HG02678 (cell line): ENCODE measurements around the gene ODAD3.

Experiments used
- ATAC-seq: cut with Tn5 transposase; IDR thresholded peaks from one replicate; pipeline ENCODE4 v1.9.1; 2021; ENCODE audit warnings: mild to moderate bottlenecking, moderate library complexity; ENCODE audit not compliant: unreplicated experiment

ODAD3 gene

DNA sequence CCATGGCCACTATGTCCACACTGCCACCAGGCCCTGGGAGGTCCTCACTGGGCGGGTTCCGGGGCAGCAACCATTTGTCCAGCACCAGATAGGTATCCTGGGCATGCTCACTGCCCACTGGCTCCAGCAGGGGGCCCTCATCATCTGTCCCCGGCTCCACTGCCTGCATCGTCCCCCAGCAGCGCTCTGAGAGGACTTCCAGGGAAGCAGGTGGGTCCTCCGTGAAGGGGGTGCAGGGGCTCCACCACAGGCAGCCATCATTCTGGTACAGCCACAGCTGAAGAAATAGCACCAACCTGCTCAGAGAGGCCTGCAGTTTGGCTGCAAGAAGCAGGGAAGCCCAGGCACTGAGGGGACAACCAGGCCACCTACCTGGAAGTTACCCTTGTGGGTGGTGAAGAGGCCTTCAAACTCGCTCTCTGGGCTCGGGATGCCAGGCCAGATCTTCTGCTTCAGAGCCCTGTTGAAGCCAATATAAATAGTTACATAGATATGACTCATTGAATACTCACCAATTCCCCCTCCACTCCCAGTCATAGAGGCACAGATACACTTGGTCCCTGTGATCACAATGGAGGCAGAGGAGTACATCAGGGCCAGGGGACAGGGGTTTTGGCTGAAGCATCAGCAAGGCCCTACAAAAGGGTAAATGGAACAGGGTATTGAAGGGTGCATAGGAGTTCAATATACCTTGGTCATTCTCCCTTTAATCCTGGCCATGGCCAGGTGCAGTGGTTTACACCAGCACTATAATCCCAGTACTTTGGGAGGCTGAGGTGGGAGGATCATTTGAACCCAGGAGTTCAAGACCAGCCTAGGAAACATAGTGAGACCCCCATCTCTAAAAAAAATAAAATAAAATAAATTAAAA lies 56.4 kb downstream of the ODAD3 start:
- no peak for ATAC-seq

DNA sequence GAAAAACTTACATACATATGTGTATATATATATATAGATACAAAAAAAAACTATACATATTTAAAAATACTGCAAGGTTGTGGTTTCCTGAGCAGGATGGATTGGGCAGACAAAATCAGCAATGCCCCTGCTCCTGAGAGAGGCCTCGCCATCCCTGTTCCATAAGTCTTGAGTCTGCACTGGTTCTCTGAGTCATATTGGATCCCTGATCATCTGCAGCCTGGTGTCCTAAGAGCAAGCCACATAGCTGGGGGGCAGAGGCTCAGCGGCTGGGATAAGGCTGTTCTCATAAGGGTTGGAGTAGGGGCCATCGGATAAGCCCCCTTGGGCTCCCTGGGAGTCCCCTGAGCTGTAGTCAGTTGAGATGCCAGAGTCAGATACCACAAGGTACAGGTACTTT lies 57.2 kb downstream of the ODAD3 start:
- no peak for ATAC-seq

DNA sequence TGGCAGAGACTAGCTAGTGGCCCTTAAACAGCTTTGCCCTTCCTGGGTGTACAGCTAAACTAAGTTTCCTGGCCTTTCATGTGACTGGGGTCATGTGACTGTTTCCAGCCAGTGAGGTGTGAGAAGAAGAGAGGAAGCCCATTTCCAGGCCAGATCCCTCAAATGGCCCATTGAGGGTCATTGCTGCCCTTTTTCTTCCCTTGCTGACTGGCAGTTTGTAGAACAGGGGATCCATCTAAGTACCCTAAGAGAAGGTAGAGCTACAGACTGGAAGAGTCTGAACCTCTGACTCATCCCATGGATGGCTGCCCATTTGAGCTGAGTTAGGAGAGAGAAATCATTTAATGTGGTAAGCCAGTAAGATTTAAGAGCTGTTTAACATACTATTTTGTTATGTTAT lies 57.7 kb downstream of the ODAD3 start:
- no peak for ATAC-seq

DNA sequence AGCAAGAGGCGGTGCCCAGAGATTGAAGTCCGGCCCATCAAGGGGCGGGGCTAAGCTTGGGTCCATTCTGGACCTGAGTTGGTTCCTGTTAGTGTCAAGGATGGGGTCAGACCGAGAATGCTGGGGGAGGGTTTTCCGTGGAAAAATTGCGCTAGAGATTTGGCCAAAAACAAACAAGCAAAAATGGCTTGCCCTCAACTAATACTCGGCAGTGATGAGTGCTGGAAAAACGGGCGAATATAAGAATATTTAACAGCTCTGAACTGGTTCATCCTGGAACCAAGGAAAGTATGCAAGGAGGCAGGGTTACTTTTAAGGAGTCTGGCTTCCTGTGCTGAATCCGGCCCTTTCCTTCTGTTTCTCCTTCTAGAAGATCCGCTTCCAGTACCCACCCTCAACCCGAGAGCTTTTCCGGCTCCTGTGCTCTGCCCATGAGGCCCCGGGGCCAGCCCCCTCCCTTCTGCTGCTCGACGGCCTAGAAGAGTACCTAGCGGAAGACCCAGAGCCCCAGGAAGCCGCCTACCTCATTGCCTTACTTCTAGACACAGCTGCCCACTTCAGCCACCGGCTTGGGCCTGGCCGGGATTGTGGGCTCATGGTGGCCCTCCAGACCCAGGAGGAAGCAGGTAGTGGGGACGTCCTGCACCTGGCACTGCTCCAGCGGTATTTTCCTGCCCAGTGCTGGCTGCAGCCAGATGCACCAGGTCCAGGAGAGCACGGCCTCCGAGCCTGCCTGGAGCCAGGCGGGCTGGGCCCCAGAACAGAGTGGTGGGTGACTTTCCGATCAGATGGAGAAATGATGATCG lies 59.6 kb downstream of the ODAD3 start:
- no peak for ATAC-seq

DNA sequence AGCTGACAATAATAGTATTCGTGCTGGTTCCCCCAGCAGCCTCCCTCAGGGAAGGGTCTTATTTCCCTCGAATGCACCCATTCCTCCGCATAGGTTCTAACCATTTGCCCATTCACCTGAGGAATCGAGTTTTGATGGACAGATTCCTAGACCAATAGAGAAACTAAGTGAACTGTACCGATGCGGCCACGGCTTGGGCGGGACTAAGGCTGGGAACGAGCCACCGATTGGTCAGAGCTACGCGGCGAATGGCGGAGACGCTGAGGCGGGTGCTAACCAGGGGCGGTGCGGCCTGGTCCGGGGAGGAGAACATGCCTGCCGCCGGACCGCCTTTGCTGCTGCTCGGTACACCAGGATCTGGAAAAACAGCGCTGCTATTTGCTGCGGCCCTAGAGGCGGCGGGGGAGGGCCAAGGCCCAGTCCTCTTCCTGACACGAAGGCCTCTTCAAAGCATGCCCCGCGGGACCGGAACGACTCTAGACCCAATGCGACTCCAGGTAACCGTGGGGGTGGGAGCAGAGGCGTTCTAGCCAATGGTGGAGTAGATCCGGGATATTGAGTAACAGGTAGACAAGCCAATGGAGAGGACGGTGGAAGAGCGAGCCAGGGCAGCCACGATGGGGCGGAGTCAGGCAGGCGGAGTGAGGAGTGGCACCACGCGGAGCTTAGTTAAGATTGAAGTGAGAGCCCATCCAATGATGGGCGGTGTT lies 60.3 kb downstream of the ODAD3 start, which contains the start of gene SWSAP1:
Gene SWSAP1, plus strand, starts transcription at position 234 of the 710 bp plus-strand sequence. Its CDS starts 15 bp downstream, at position 249.
- ATAC-seq: peak; percentile 90

DNA sequence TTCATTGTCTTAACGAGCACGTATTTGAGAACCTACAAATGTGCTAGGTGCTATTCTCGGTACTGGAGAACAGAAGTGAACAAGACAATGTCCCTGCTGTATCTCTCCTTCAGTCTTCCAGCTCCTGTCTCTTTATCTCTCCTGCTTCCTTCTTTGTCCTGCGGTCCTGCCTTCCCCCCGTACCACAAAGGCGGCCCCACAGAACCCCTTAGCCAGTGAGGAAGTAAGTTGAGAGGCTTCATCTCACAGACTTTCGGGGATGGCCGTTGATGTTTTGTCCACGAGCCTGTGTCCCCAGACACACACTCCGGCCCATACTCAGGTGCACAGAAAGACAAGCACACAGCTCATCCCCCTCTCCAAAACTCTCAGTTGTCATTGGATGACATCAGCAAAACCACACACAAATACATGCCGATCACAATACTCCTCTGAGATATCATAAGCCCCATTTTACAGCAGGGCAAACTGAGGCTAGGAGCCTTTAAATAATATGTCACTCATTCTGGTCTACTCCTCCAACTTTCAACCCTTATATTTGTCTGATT lies 61.0 kb downstream of the ODAD3 start:
- no peak for ATAC-seq

DNA sequence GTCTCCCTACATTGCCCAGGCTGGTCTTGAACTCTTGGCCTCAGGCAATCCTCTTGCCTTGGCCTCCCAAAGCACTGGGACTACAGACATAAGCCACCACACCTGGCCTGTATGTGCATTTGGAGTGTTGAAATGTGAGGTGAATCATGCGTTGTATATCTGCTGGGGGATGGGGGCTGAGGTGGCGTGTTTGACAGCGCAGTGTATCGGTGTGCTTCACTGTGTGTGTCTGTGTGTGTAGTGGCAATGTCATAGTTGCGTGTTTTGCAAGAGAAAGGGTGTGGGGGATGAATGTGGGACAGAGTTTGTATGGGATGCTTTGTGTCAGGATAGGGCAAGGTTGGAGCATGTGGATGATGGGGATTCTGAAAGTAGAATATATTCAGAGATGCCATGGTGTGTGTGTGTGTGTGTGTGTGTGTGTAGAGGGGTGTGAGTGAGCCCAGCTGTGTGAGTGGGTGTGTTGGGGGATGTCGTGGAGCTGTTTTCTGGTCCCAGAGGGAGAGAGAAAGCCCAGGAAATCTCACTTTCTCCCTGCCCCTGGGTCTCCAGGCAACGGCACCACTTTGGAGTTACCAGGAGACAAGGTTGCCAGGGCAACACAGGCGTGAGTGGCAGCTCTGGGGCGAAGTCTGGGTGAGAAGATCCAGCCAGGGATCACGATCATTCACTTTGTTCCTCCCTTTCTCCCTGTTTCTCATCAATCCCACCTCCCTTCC lies 61.6 kb downstream of the ODAD3 start:
- no peak for ATAC-seq

DNA sequence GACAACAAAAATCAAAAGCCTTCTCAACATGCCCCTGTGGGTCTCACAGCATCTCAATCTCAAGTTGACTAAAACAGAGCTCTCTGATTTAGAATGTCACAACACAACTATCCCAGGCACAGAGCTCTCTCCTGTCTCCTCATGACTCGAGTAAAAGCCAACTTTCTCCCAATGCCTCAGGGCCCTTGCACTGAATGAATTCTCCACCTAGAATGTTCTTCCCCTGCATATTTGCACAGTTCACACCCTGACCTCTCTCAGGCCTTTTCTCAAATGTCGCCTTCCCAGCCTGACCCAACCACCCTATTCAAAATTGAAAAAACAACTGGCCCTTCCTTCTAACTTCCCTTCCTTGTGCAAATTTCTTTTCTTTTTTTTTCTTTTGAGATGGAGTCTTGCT lies 64.2 kb downstream of the ODAD3 start:
- no peak for ATAC-seq
